ENCODE measurements around the gene SRMS. TPM values are rescaled to one million over a fixed set of nuclear protein-coding genes. Genes with fewer than 3 reads are reported as not detected.

Gene SRMS
- total RNA-seq, 1 experiment from 2014 or later = 0.22 TPM

- POLR2A ChIA-PET (ENCODE audit: unreplicated experiment) = no interaction called here
- Histone ChIP-seq H2AFZ (ENCODE audit: low read length) (no peak overlapping the region), H3K4me3 (ENCODE audit: low read length) (no peak overlapping the region), H3K27me3 (ENCODE audit: low read length) (no peaks in the 10 kb centered on the region), H4K20me1 (ENCODE audit: low read length) (no peaks in the 10 kb centered on the region), H3F3A (ENCODE audit: low read length, unreplicated experiment) (no peaks in the 10 kb centered on the region), H3K4me2 (ENCODE audit: low read length) (no peak overlapping the region), H3K9me3 (ENCODE audit: low read length) (no peaks in the 10 kb centered on the region), H3K36me3 (ENCODE audit: low read depth, low read length) (no peaks in the 10 kb centered on the region), H3K79me2 (ENCODE audit: low read length) (peaks cover 14% of the 10 kb centered on the region), H3K9me2 (replicated peaks; ENCODE audit: low read length) (no peaks in the 10 kb centered on the region), H3K27ac (ENCODE audit: low read length) (no peak overlapping the region), H3K4me1 (ENCODE audit: insufficient read depth, low read length) (peaks cover 9% of the 10 kb centered on the region), H3K9ac (ENCODE audit: low read length) (no peak overlapping the region)
- TF ChIP-seq CTCF (conservative IDR thresholded peaks at IDR 0.05; ENCODE audit: low read depth, low read length) = no peak
- TF ChIP-seq EZH2 (IDR thresholded peaks at IDR 0.05; ENCODE audit: low read length, unreplicated experiment) = no peak
- no peak for TF ChIP-seq EZH2phosphoT487 (IDR thresholded peaks at IDR 0.05; ENCODE audit: borderline replicate concordance, low read length)
- CTCF ChIA-PET = no interaction called here
- ATAC-seq (no peak), DNase-seq (no peak)
- intact Hi-C loops (cut with micrococcal nuclease) = no loop called here
- no TSS peak for BruUV-seq (replicated peaks)
Observed at GRCh38 chr20:63501818-63502670, 45.5 kb downstream of the SRMS start.

- Histone ChIP-seq H3K79me2 (ENCODE audit: low read length) (peaks cover 21% of the 10 kb centered on the region), H3K36me3 (ENCODE audit: low read depth, low read length) (peaks cover under 1% of the 10 kb centered on the region; the same call in 1 of the 2 replicates), H3K9me3 (ENCODE audit: low read length) (no peaks in the 10 kb centered on the region), H3F3A (ENCODE audit: low read length, unreplicated experiment) (no peaks in the 10 kb centered on the region), H3K4me3 (ENCODE audit: low read length) (no peak overlapping the region), H4K20me1 (ENCODE audit: low read length) (no peaks in the 10 kb centered on the region; the same call in 1 of the 2 replicates), H2AFZ (ENCODE audit: low read length) (no peak overlapping the region), H3K4me1 (ENCODE audit: insufficient read depth, low read length) (peaks cover 14% of the 10 kb centered on the region), H3K4me2 (ENCODE audit: low read length) (no peak overlapping the region), H3K9me2 (replicated peaks; ENCODE audit: low read length) (no peaks in the 10 kb centered on the region), H3K9ac (ENCODE audit: low read length) (no peak overlapping the region), H3K27me3 (ENCODE audit: low read length) (no peaks in the 10 kb centered on the region), H3K27ac (ENCODE audit: low read length) (no peak overlapping the region)
- ATAC-seq (no peak), DNase-seq (no peak)
- CTCF ChIA-PET = interaction anchor here (0.6 kb wide), 1 partner anchor 440 kb away, joined by 3 read pairs; no protein-coding TSS in a partner anchor
- intact Hi-C loops (cut with micrococcal nuclease) = no loop called here
- no peak for TF ChIP-seq CTCF (conservative IDR thresholded peaks at IDR 0.05; ENCODE audit: low read depth, low read length)
- TF ChIP-seq EZH2 (IDR thresholded peaks at IDR 0.05; ENCODE audit: low read length, unreplicated experiment) = no peak
- TF ChIP-seq EZH2phosphoT487 (IDR thresholded peaks at IDR 0.05; ENCODE audit: borderline replicate concordance, low read length) = no peak
- no TSS peak for BruUV-seq (replicated peaks)
- POLR2A ChIA-PET (ENCODE audit: unreplicated experiment) = no interaction called here
Observed at GRCh38 chr20:63500902-63501817, 46.4 kb downstream of the SRMS start.

Measured in PC-3 (cell line).